AG09319 (cell line): ENCODE measurements around the gene EML4.
"Not testable (repeated sequence)": the region's sequence is repeated elsewhere in the genome, so short reads cannot be mapped to it uniquely, and the experiment has no call there.

Experiments
- DNase-seq: peaks from one replicate; pipeline ENCODE4 v3.0.0-alpha.2; 2010; ENCODE audit warnings: low read depth; ENCODE audit errors: extremely low read depth
- CTCF ChIP-seq: IDR thresholded peaks from 2 replicates; pipeline ENCODE4 v1.5.1; 2011; ENCODE audit warnings: low read depth, mild to moderate bottlenecking, inconsistent platforms, low read length, moderate library complexity

Gene EML4, protein sequence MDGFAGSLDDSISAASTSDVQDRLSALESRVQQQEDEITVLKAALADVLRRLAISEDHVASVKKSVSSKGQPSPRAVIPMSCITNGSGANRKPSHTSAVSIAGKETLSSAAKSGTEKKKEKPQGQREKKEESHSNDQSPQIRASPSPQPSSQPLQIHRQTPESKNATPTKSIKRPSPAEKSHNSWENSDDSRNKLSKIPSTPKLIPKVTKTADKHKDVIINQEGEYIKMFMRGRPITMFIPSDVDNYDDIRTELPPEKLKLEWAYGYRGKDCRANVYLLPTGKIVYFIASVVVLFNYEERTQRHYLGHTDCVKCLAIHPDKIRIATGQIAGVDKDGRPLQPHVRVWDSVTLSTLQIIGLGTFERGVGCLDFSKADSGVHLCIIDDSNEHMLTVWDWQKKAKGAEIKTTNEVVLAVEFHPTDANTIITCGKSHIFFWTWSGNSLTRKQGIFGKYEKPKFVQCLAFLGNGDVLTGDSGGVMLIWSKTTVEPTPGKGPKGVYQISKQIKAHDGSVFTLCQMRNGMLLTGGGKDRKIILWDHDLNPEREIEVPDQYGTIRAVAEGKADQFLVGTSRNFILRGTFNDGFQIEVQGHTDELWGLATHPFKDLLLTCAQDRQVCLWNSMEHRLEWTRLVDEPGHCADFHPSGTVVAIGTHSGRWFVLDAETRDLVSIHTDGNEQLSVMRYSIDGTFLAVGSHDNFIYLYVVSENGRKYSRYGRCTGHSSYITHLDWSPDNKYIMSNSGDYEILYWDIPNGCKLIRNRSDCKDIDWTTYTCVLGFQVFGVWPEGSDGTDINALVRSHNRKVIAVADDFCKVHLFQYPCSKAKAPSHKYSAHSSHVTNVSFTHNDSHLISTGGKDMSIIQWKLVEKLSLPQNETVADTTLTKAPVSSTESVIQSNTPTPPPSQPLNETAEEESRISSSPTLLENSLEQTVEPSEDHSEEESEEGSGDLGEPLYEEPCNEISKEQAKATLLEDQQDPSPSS

DNA sequence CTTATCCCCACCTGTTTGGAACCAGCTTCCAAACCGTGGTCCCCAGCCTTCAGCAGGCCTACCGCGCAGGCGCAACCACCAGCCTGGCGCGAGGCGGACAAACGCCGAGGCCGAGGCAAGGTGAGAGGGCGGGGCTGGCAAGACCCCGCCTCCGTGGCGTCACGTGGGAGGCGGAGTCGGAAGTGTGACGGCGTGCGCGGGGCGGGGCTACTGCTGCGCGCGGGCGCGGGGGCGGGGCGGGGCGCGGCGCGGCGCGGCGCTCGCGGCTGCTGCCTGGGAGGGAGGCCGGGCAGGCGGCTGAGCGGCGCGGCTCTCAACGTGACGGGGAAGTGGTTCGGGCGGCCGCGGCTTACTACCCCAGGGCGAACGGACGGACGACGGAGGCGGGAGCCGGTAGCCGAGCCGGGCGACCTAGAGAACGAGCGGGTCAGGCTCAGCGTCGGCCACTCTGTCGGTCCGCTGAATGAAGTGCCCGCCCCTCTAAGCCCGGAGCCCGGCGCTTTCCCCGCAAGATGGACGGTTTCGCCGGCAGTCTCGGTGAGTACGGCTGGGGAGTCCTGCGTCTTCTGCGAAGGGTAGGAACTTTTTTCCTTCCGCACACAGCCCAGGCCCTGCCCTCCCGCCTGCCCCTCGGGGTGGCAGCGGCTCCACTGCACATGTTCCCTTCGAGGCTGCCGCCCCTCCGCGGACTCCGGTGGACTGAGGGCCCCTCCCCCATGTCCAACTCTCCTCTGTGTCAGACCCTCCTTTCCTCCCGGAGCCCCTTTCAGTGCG lies at the start of gene EML4:
Gene EML4 (plus strand): TSS at position 254 of the 774 bp plus-strand sequence. CDS start 259 bp downstream, at position 513.
- TF ChIP-seq CTCF, result no peak
- DNase-seq, result peak; percentile 66

GRCh38 chr2:42123426-42123825 lies 45.7 kb upstream of the EML4 start:
- no peak for TF ChIP-seq CTCF
- no peak for DNase-seq

- no peak for DNase-seq
- TF ChIP-seq CTCF, result no peak
Measured at GRCh38 chr2:42124011-42124785, 45.0 kb upstream of the EML4 start.

DNA sequence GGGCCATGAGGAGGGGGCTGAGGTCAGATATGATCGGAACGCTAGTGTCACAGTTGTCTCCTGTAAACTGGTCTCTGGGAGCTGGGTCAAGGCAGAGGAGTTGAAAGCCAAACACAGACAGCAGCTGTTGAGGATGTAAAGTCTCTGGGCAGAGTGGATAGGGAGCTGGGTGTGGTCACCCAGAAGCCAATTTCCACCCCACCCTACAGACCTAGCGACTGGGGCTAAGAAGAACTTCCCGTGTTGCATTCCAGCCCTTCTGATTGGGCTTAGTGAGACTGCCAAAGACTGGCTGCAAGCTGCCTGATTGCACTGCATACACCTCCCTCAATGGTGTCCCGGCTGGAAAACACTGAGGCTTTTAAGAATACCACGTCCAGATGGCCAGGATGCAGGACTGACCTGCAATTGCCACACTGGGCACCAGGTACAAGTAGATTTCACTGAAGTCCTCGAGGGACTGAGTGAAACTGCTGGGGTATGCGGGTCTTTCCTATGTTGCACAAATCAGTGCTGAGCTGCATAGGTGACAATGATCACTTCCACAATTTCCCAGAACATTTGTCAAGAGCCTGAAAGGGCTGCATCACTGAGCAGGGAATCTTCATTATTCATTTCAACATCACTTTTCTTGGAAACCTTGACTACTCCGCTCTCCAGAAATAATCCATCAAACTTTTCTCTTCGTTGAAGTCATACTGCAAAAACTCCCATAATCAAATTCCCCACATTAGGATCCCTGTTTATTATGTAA lies 43.1 kb upstream of the EML4 start:
- DNase-seq, result no peak
- no peak for TF ChIP-seq CTCF

GRCh38 chr2:42126873-42127272 lies 42.3 kb upstream of the EML4 start:
- not testable (repeated sequence) for DNase-seq

DNA sequence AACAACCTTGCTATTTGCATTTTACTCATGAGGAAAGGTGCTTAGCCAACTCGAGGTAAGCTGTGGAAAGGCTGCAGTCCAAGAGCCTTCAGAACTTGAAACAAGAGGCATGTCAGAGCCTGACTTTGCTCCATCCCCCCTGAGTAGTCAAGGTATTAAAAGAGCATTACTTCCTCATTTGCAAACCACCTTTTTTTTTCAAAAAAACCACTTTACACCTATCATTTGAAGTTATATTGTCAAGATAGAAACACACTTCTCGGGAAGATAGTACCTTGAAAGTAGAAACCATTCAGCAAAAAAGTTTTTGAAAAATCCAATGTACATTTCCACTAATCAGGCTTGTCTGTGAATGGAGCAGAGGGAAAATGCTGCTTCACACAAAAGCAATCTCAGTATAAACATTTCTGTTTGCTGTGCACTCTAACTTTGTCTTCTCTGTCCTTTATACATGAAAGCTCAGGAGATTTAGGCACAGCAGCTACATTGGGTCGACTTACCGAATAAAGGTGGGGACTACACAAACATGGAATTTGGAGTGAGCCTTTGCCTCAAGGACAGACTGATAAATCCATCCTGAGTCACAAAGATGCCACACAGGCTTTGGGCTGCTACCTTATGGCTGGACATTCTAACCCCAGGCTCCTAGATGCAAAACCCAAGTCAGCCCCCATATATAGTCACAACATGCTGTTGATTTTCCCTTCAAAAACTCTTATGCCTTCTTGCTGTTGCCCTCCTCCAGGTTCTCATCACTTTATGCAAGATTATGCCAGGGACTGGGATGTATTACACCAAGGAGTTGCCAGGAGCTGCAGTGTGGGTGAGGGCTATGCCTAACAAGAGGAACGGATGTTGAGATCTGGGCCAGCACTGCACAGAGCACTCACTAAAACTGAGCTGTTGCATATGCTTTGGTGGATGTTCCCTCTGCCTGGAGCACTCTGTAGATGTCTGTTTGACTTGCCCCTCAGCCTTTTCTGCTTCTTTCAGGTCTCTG lies 41.4 kb upstream of the EML4 start:
- DNase-seq, result no peak
- TF ChIP-seq CTCF, result no peak
